Right lobe of liver (tissue), 6 donors: ENCODE results near the gene OIT3. TPM values are rescaled to one million over a fixed set of nuclear protein-coding genes. Genes with fewer than 3 reads are reported as not detected.
A peak's percentile ranks its signal among the peaks of the same experiment; 100 is the strongest.

Experiments used
- ATAC-seq, 4 donors: fragments of 200-7000 bp; cut with Tn5 transposase; one replicate each; pipeline ENCODE4 v1.9.1; 2020; ENCODE audit warnings: mild to moderate bottlenecking in 4 of 4, moderate library complexity in 4 of 4
- DNase-seq, 3 donors: peaks; one replicate each; pipeline ENCODE4 v3.0.0-alpha.2; 2020
- H3K27ac ChIP-seq, 3 donors: fragments of 200-600 bp; one replicate each; pipeline ENCODE4 v1.8.0; 2022
- H3K27me3 ChIP-seq, 2 donors: fragments of 200-600 bp; one replicate each; pipeline ENCODE4 v1.8.0; 2022
- H3K36me3 ChIP-seq, 4 donors: fragments of 200-600 bp; sonication (generic) in 1 of 4; one replicate each; pipeline versions ENCODE4 v1.5.1 to v1.8.0; 2017 to 2022; ENCODE audit warnings: control low read depth in 1 of 4
- H3K4me1 ChIP-seq, 4 donors: fragments of 200-600 bp; sonication (generic) in 1 of 4; one replicate each; pipeline versions ENCODE4 v1.5.1 to v1.8.0; 2017 to 2022; ENCODE audit warnings: control low read depth in 1 of 4
- H3K4me3 ChIP-seq, 3 donors: fragments of 200-600 bp; one replicate each; pipeline ENCODE4 v1.8.0; 2022
- H3K9me3 ChIP-seq, 4 donors: fragments of 200-600 bp; sonication (generic) in 1 of 4; one replicate each; pipeline versions ENCODE4 v1.5.1 to v1.8.0; 2017 to 2022; ENCODE audit warnings: control low read depth in 1 of 4
- POLR2A ChIP-seq: fragments of 450-650 bp; IDR thresholded peaks from one replicate; pipeline ENCODE4 v1.6.1; 2017; ENCODE audit warnings: antibody characterized with exemption, mild to moderate bottlenecking
- WGBS: methylation state at CpG from one replicate; pipeline ENCODE4 v1.1.6; 2018; ENCODE audit warnings: low coverage, low lambda C conversion rate; ENCODE audit not compliant: insufficient coverage; ENCODE audit errors: missing lambda C conversion rate; 5-methylcytosine and 5-hydroxymethylcytosine counted together
- intact Hi-C, 2 donors: fragments of 100-400 bp; cut with DNase I; formaldehyde crosslinking; loops; one replicate each; pipeline versions ENCODE4 v1.11.2 to v1.14.1; 2022
- total RNA-seq, 6 experiments: library from RNA; depleted of rRNA in 2 of 6; stranded (reverse); fragments of >200 nt in 2 of 6; fragmentation: NEBNext Ultra II Directional in 3 of 6; extraction: Animal tissue kit (Norgen Biotek cat#: 25700) in 3 of 6; gene quantifications; one replicate each; pipeline versions ENCODE4 v1.1.0 to v1.2.4, GENCODE V29; 2016 to 2023
- TF ChIP-seq, protein P1 (sequence below), 4 donors: fragments of 200-600 bp in 3 of 4; fragments of 450-650 bp in 1 of 4; IDR thresholded peaks; one replicate each; pipeline versions ENCODE4 v1.5.1 to v1.8.0; 2016 to 2022; ENCODE audit warnings: antibody characterized with exemption in 4 of 4, mild to moderate bottlenecking in 2 of 4
- donor health status: DM: no; HTN: yes; CAD: no.
- donor health status: DM: no; HTN: no; CAD: no.
- donor health status: DM: no; HTN: no; CAD: no.
- donor health status: DM: no; HTN: yes; CAD: no.
- donor health status: DM: no; HTN: yes; CAD: no.

The OIT3 gene
- total RNA-seq, 6 experiments from 2014 or later = 24.4 to 78.2 (median 48.7) TPM

- WGBS = 85% methylated on average over 4 of the region's 13 CpGs
- Histone ChIP-seq H3K9me3 (peaks cover 0 to 5% (median 0%) of the 10 kb centered on the region in 4 donors), H3K4me3 (no peak overlapping the region), H3K36me3 (no peaks in the 10 kb centered on the region), H3K4me1 (peaks cover 0 to 14% (median 0%) of the 10 kb centered on the region in 4 donors), H3K27ac (no peak overlapping the region), H3K27me3 (no peaks in the 10 kb centered on the region)
- no peak for DNase-seq
- intact Hi-C loops = no loop called here
- TF ChIP-seq, protein P1, sequence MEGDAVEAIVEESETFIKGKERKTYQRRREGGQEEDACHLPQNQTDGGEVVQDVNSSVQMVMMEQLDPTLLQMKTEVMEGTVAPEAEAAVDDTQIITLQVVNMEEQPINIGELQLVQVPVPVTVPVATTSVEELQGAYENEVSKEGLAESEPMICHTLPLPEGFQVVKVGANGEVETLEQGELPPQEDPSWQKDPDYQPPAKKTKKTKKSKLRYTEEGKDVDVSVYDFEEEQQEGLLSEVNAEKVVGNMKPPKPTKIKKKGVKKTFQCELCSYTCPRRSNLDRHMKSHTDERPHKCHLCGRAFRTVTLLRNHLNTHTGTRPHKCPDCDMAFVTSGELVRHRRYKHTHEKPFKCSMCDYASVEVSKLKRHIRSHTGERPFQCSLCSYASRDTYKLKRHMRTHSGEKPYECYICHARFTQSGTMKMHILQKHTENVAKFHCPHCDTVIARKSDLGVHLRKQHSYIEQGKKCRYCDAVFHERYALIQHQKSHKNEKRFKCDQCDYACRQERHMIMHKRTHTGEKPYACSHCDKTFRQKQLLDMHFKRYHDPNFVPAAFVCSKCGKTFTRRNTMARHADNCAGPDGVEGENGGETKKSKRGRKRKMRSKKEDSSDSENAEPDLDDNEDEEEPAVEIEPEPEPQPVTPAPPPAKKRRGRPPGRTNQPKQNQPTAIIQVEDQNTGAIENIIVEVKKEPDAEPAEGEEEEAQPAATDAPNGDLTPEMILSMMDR (IDR thresholded peaks at IDR 0.05) = no peak
- no peak for TF ChIP-seq POLR2A
- ATAC-seq = no peak
Measured at GRCh38 chr10:72924351-72924750, 30.8 kb downstream of the OIT3 start.

DNA sequence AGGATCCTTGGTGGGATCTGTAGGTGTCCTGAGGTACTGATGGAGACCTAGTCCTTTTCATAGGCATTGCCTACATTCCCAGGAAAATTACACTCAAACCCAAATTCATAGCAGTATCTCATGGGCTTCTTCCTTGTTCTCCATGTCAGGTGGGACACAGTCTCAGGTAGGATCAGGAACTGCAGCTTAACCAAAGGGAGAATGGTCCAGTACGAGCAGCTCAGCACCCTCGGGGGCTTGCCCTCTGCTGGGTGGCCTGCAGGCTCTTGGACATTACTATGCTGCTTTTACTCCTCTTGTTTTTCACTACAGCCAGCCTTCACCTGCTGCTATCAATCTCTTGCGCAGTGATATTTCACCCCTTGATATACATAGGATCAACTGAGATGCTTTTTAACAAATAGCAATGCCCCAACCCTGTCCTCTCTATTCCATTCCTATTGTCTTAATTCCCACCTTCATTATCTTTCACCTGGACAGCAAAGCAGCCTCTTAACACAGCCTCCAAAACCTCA is 32.5 kb downstream of the OIT3 start:
- 100% methylated on average over 1 of the region's 3 CpGs for WGBS
- Histone ChIP-seq H3K27me3 (no peaks in the 10 kb centered on the region), H3K4me3 (no peak overlapping the region), H3K36me3 (no peaks in the 10 kb centered on the region), H3K27ac (no peak overlapping the region), H3K9me3 (no peaks in the 10 kb centered on the region), H3K4me1 (peaks cover 0 to 14% (median 0%) of the 10 kb centered on the region in 4 donors)
- peak in 1 of 4 donors; percentile 6 for ATAC-seq
- no peak for DNase-seq
- intact Hi-C loops = no loop called here
- TF ChIP-seq, protein P1 (IDR thresholded peaks at IDR 0.05) = no peak
- no peak for TF ChIP-seq POLR2A

GRCh38 chr10:72927485-72927884 is 33.9 kb downstream of the OIT3 start:
- 12% methylated on average over 5 of the region's 5 CpGs for WGBS

DNA sequence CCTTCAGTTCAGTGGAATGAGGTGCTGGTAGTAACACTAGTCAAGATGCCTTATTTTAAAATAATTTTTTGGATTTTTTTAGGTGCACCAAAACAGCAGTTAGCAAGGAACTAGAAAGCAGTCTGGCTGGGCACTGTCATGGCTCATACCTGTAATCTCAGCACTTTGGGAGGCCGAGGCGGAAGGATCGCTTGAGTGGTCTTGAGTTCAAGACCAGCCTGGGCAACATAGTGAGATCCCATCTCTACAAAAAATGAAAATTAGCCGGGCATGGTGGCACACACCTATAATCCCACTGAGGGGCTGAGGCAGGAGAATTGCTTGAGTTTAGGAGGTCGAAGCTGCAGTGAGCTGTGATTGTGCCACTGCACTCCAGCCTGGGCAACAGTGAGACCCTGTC is 35.3 kb downstream of the OIT3 start:
- H3K27me3 ChIP-seq = no peaks in the 10 kb centered on the region
- WGBS = 93% methylated on average over 4 of the region's 5 CpGs
- TF ChIP-seq, protein P1 (IDR thresholded peaks at IDR 0.05) = no peak
- no peak for TF ChIP-seq POLR2A
- ATAC-seq (no peak), DNase-seq (no peak)
- no peaks in the 10 kb centered on the region for H3K9me3 ChIP-seq
- H3K36me3 ChIP-seq = peaks cover 0 to 23% (median 11%) of the 10 kb centered on the region in 4 donors
- no peak overlapping the region for H3K27ac ChIP-seq
- peaks cover 0 to 14% (median 0%) of the 10 kb centered on the region in 4 donors for H3K4me1 ChIP-seq
- intact Hi-C loops = no loop called here
- H3K4me3 ChIP-seq = no peak overlapping the region

More at GRCh38 chr10:72927485-72927884, 33.9 kb downstream of the OIT3 start:
- ATAC-seq (peak; percentile 82 to 94 (median 92)), DNase-seq (peak; percentile 43 to 64 (median 58))
- no peaks in the 10 kb centered on the region for H3K27me3 ChIP-seq
- peaks cover 0 to 14% (median 5%) of the 10 kb centered on the region in 4 donors for H3K36me3 ChIP-seq
- H3K27ac ChIP-seq = no peak overlapping the region
- intact Hi-C loops = no loop called here
- no peaks in the 10 kb centered on the region for H3K9me3 ChIP-seq
- TF ChIP-seq POLR2A = no peak
- TF ChIP-seq, protein P1 (IDR thresholded peaks at IDR 0.05) = no peak
- H3K4me1 ChIP-seq = peaks cover 0 to 14% (median 0%) of the 10 kb centered on the region in 4 donors
- H3K4me3 ChIP-seq = no peak overlapping the region
